Large intestine (tissue), 3 donors: ENCODE measurements around the gene TECPR1. TPM values are rescaled to one million over a fixed set of nuclear protein-coding genes. Genes with fewer than 3 reads are reported as not detected.

Experiments used
- DNase-seq, 2 donors: peaks; one replicate each; pipeline versions ENCODE4 v3.0.0 to v3.0.0-alpha.2; 2013
- H3K27ac ChIP-seq: one replicate; pipeline ENCODE4 v1.5.1; 2013; ENCODE audit warnings: low read length
- H3K27me3 ChIP-seq: 2 replicates; pipeline ENCODE4 v1.6.1; 2013; ENCODE audit warnings: low read length; ENCODE audit not compliant: control insufficient read depth, insufficient read depth
- H3K36me3 ChIP-seq: 2 replicates; pipeline ENCODE4 v1.6.1; 2013; ENCODE audit warnings: low read length; ENCODE audit not compliant: control insufficient read depth, insufficient read depth
- H3K4me1 ChIP-seq: one replicate; pipeline ENCODE4 v1.6.1; 2013; ENCODE audit warnings: low read length; ENCODE audit not compliant: control insufficient read depth, insufficient read depth
- H3K4me3 ChIP-seq: one replicate; pipeline ENCODE4 v1.5.1; 2013; ENCODE audit warnings: low read length
- H3K9me3 ChIP-seq: one replicate; pipeline ENCODE4 v1.6.1; 2013; ENCODE audit warnings: mild to moderate bottlenecking, low read depth, low read length, moderate library complexity; ENCODE audit not compliant: control insufficient read depth
- WGBS: methylation state at CpG from one replicate; pipeline ENCODE4 v1.1.5; 2013; ENCODE audit warnings: low lambda C conversion rate; ENCODE audit not compliant: insufficient coverage; 5-methylcytosine and 5-hydroxymethylcytosine counted together
- polyA plus RNA-seq: library from polyadenylated mRNA; unstranded; fragments of 120-200 nt; gene quantifications from one replicate; pipeline ENCODE4 v1.2.1, GENCODE V29; 2013

Gene TECPR1
- polyA plus RNA-seq, 1 donor: 15.1 TPM

GRCh38 chr7:98211676-98212531 is 40.1 kb downstream of the TECPR1 start:
- Histone ChIP-seq H3K4me3 (peak overlapping the region; percentile 29), H3K4me1 (peaks cover 6% of the 10 kb centered on the region), H3K27me3 (no peaks in the 10 kb centered on the region), H3K9me3 (no peaks in the 10 kb centered on the region), H3K27ac (no peak overlapping the region), H3K36me3 (peaks cover 10% of the 10 kb centered on the region)
- DNase-seq: peak in 1 of 2 donors; percentile 49
- WGBS: no CpG with 5 or more reads among the region's 49 CpGs

GRCh38 chr7:98211221-98211675 is 40.8 kb downstream of the TECPR1 start, which contains the start of gene BHLHA15:
Gene BHLHA15, plus strand, starts transcription at chr7:98211439. Its CDS starts 871 bp downstream, at chr7:98212310.
- Histone ChIP-seq H3K36me3 (peaks cover 16% of the 10 kb centered on the region), H3K4me1 (peaks cover 6% of the 10 kb centered on the region), H3K4me3 (peak within 1 kb of the TSS; percentile 29), H3K9me3 (no peaks in the 10 kb centered on the region), H3K27me3 (no peaks in the 10 kb centered on the region), H3K27ac (no peak within 1 kb of the TSS)
- DNase-seq: peak in 1 of 2 donors; percentile 50
- no CpG with 5 or more reads among the region's 45 CpGs for WGBS

- Histone ChIP-seq H3K36me3 (peaks cover 18% of the 10 kb centered on the region), H3K9me3 (peaks cover under 1% of the 10 kb centered on the region), H3K4me3 (peak overlapping the region; percentile 13), H3K4me1 (peaks cover 6% of the 10 kb centered on the region), H3K27ac (no peak overlapping the region), H3K27me3 (no peaks in the 10 kb centered on the region)
- no CpG with 5 or more reads among the region's 49 CpGs for WGBS
- no peak for DNase-seq
Measured at GRCh38 chr7:98210513-98211220, 41.4 kb downstream of the TECPR1 start.

GRCh38 chr7:98209166-98209920 is 42.7 kb downstream of the TECPR1 start:
- no peak for DNase-seq

GRCh38 chr7:98206451-98207330 is 45.3 kb downstream of the TECPR1 start:
- DNase-seq: no peak
- Histone ChIP-seq H3K27me3 (no peaks in the 10 kb centered on the region), H3K27ac (no peak overlapping the region), H3K4me1 (peaks cover 8% of the 10 kb centered on the region), H3K9me3 (peaks cover 6% of the 10 kb centered on the region), H3K36me3 (peaks cover 41% of the 10 kb centered on the region), H3K4me3 (no peak overlapping the region)
- 90% methylated on average over 2 of the region's 47 CpGs for WGBS

More at GRCh38 chr7:98209166-98209920, 42.7 kb downstream of the TECPR1 start:
- WGBS: no CpG with 5 or more reads among the region's 17 CpGs
- no peak overlapping the region for H3K27ac ChIP-seq
- H3K27me3 ChIP-seq: no peaks in the 10 kb centered on the region
- H3K9me3 ChIP-seq: peaks cover 6% of the 10 kb centered on the region
- H3K4me1 ChIP-seq: peaks cover 8% of the 10 kb centered on the region
- no peak overlapping the region for H3K4me3 ChIP-seq
- H3K36me3 ChIP-seq: peaks cover 26% of the 10 kb centered on the region

GRCh38 chr7:98205162-98205845 is 46.7 kb downstream of the TECPR1 start:
- H3K36me3 ChIP-seq: peaks cover 41% of the 10 kb centered on the region
- H3K9me3 ChIP-seq: peaks cover 6% of the 10 kb centered on the region
- H3K27ac ChIP-seq: no peak overlapping the region
- WGBS: no CpG with 5 or more reads among the region's 47 CpGs
- DNase-seq: no peak
- H3K4me3 ChIP-seq: no peak overlapping the region
- no peaks in the 10 kb centered on the region for H3K27me3 ChIP-seq
- H3K4me1 ChIP-seq: peaks cover 6% of the 10 kb centered on the region

GRCh38 chr7:98204670-98205069 is 47.4 kb downstream of the TECPR1 start:
- peak; percentile 61 to 79 for DNase-seq
- Histone ChIP-seq H3K27ac (no peak overlapping the region), H3K27me3 (no peaks in the 10 kb centered on the region), H3K4me3 (no peak overlapping the region), H3K36me3 (peaks cover 41% of the 10 kb centered on the region), H3K4me1 (peaks cover 6% of the 10 kb centered on the region), H3K9me3 (peaks cover 6% of the 10 kb centered on the region)
- whole genome bisulfite sequencing: 60% methylated on average over 1 of the region's 11 CpGs

GRCh38 chr7:98203964-98204605 is 47.9 kb downstream of the TECPR1 start:
- no peaks in the 10 kb centered on the region for H3K27me3 ChIP-seq

More at GRCh38 chr7:98203964-98204605, 47.9 kb downstream of the TECPR1 start:
- Histone ChIP-seq H3K36me3 (peaks cover 39% of the 10 kb centered on the region), H3K9me3 (peaks cover 6% of the 10 kb centered on the region), H3K4me3 (no peak overlapping the region), H3K27ac (no peak overlapping the region), H3K4me1 (peaks cover 6% of the 10 kb centered on the region)
- DNase-seq: no peak
- 98% methylated on average over 7 of the region's 18 CpGs for WGBS
